DND-41 (cell line): ENCODE measurements around the gene KRTAP22-2.

Source experiments
- ATAC-seq: fragments of 200-7000 bp; cut with Tn5 transposase; 3 replicates; pipeline ENCODE4 v1.9.1; 2021; ENCODE audit warnings: low read depth; ENCODE audit not compliant: insufficient read depth
- DNase-seq: peaks from one replicate; pipeline ENCODE4 v3.0.0-alpha.2; 2020
- H2AFZ ChIP-seq: 2 replicates; pipeline ENCODE4 v1.6.0; 2012; ENCODE audit warnings: low read depth, low read length
- H3K27ac ChIP-seq: 2 replicates; pipeline ENCODE4 v1.5.1; 2012; ENCODE audit warnings: low read length, inconsistent platforms
- H3K27me3 ChIP-seq: fragments of 200-600 bp; sonication (generic); 2 replicates; pipeline ENCODE4 v1.6.0; 2012; ENCODE audit warnings: low read length, mild to moderate bottlenecking, inconsistent platforms; ENCODE audit not compliant: insufficient read depth, poor library complexity
- H3K36me3 ChIP-seq: 2 replicates; pipeline ENCODE4 v1.5.1; 2012; ENCODE audit warnings: low read length, inconsistent platforms; ENCODE audit not compliant: insufficient read depth
- H3K4me1 ChIP-seq: 2 replicates; pipeline ENCODE4 v1.5.1; 2012; ENCODE audit warnings: mild to moderate bottlenecking, low read length; ENCODE audit not compliant: insufficient read depth
- H3K4me2 ChIP-seq: 2 replicates; pipeline ENCODE4 v1.6.0; 2012; ENCODE audit warnings: mild to moderate bottlenecking, moderate library complexity, low read length, inconsistent platforms; ENCODE audit not compliant: insufficient read depth
- H3K4me3 ChIP-seq, 2 experiments: fragments of 200-600 bp in 1 of 2; shearing (Covaris generic) in 1 of 2; 2 replicates each; pipeline ENCODE4 v1.5.1; 2012 to 2016; ENCODE audit warnings: inconsistent platforms in 2 of 2, low read length in 2 of 2, mild to moderate bottlenecking in 2 of 2, low read depth in 1 of 2, moderate library complexity in 1 of 2
- H3K79me2 ChIP-seq: 2 replicates; pipeline ENCODE4 v1.6.0; 2012; ENCODE audit warnings: low read length, inconsistent platforms; ENCODE audit not compliant: insufficient read depth
- H3K9ac ChIP-seq: 2 replicates; pipeline ENCODE4 v1.6.0; 2012; ENCODE audit warnings: low read depth, mild to moderate bottlenecking, inconsistent platforms, low read length, moderate library complexity
- H3K9me3 ChIP-seq: 2 replicates; pipeline ENCODE4 v1.5.1; 2012; ENCODE audit warnings: low read length, moderate library complexity, mild to moderate bottlenecking, inconsistent platforms; ENCODE audit not compliant: insufficient read depth, severe bottlenecking
- H4K20me1 ChIP-seq: 2 replicates; pipeline ENCODE4 v1.6.0; 2012; ENCODE audit warnings: low read length; ENCODE audit not compliant: insufficient read depth
- EZH2 ChIP-seq: IDR thresholded peaks from 3 replicates; pipeline ENCODE4 v1.6.1; 2012; ENCODE audit warnings: borderline replicate concordance, low read depth, mild to moderate bottlenecking, moderate library complexity, low read length, inconsistent platforms; ENCODE audit not compliant: severe bottlenecking
- TF ChIP-seq, protein P1 (sequence below): IDR thresholded peaks from 2 replicates; pipeline ENCODE4 v1.5.1; 2012; ENCODE audit warnings: borderline replicate concordance, low read length, moderate library complexity, mild to moderate bottlenecking; ENCODE audit not compliant: poor library complexity, severe bottlenecking; ENCODE audit errors: extremely low read depth

The KRTAP22-2 gene

DNA sequence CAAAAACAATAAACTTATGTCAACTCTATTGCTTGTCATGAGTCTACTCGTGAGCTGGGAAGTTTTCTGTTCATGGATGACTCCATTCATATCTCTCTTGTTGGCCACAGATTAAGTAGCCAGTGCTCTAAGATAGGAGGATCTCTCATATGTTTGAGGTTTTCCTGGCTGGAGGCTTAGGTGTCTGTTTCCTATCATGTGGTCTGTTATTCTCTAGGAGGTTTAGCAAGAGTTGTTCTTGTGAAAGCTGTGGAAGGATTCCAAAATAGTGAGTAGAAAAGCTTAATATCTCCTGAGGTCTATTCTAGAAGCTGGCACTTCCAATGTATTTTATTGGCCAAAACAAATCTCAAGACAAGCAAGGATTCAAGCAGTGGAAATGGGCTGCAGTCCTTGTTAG is 39.0 kb upstream of the KRTAP22-2 start:
- Histone ChIP-seq H3K4me3 (no peak overlapping the region), H3K27me3 (no peaks in the 10 kb centered on the region), H3K4me2 (no peak overlapping the region), H2AFZ (no peak overlapping the region), H3K9me3 (no peaks in the 10 kb centered on the region), H3K27ac (no peak overlapping the region), H3K79me2 (no peaks in the 10 kb centered on the region), H3K9ac (no peak overlapping the region), H3K36me3 (no peaks in the 10 kb centered on the region), H4K20me1 (no peaks in the 10 kb centered on the region), H3K4me1 (no peaks in the 10 kb centered on the region)
- TF ChIP-seq, protein P1, sequence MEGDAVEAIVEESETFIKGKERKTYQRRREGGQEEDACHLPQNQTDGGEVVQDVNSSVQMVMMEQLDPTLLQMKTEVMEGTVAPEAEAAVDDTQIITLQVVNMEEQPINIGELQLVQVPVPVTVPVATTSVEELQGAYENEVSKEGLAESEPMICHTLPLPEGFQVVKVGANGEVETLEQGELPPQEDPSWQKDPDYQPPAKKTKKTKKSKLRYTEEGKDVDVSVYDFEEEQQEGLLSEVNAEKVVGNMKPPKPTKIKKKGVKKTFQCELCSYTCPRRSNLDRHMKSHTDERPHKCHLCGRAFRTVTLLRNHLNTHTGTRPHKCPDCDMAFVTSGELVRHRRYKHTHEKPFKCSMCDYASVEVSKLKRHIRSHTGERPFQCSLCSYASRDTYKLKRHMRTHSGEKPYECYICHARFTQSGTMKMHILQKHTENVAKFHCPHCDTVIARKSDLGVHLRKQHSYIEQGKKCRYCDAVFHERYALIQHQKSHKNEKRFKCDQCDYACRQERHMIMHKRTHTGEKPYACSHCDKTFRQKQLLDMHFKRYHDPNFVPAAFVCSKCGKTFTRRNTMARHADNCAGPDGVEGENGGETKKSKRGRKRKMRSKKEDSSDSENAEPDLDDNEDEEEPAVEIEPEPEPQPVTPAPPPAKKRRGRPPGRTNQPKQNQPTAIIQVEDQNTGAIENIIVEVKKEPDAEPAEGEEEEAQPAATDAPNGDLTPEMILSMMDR: no peak
- no peak for TF ChIP-seq EZH2
- DNase-seq: no peak
- no peak for ATAC-seq

DNA sequence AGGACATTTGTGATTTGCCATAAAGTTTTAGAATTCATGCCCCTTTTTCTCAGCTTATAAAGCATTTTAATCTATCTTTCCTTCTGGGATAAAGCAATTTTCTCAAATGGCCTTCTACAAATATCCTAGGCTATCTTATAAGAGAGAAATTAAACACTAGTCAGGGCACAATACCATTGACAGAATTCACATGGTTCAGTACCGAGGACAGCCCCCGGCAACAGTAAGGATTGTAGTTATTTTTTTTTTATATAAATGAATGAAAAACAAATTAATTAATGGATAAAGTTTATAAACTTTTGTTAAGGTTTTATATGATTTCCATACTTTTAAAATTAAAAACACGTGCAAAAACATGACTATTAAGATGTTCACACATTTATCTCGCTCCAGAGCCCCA is 37.9 kb upstream of the KRTAP22-2 start:
- Histone ChIP-seq H3K4me3 (no peak overlapping the region), H3K36me3 (no peaks in the 10 kb centered on the region), H3K4me1 (no peaks in the 10 kb centered on the region), H3K79me2 (no peaks in the 10 kb centered on the region), H2AFZ (no peak overlapping the region), H3K27me3 (no peaks in the 10 kb centered on the region), H3K4me2 (no peak overlapping the region), H3K9ac (no peak overlapping the region), H3K27ac (no peak overlapping the region), H4K20me1 (no peaks in the 10 kb centered on the region), H3K9me3 (no peaks in the 10 kb centered on the region)
- no peak for ATAC-seq
- DNase-seq: no peak
- TF ChIP-seq EZH2: no peak
- TF ChIP-seq, protein P1: no peak

DNA sequence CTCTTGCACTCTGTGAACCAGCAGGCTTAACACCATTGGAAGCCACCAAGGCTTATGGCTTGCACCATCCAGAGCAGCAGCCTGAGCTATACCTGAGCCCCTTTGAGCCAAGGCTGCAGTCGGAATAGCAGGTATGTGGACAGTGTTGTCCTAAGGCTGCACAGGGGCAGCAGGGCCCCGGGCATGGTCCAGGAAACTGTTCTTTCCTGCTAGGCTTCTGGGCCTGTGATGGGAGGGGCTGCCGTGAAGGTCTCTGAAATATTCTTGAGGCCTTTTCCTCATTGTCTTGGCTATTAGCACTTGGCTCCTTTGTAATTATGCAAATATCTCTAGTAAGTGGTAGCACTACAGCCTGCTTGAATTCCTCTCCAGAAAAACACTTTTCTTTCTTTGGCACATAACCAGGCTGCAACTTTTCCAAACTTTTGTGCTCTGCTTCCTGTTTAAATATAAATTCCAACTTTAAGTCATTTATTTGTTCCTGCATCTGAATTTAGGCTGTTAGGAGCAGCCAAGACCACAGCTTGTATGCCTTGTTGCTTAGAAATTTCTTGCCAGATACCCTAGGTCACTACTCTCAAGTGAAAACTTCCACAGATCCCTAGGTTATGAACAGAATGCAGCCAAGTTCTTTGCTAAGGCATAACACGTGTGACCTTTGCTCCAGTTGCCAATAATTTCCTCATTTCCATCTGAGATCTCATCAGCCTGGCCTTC is 35.4 kb upstream of the KRTAP22-2 start:
- Histone ChIP-seq H3K36me3 (no peaks in the 10 kb centered on the region), H3K9me3 (no peaks in the 10 kb centered on the region), H4K20me1 (no peaks in the 10 kb centered on the region), H3K79me2 (no peaks in the 10 kb centered on the region), H3K9ac (no peak overlapping the region), H3K4me2 (no peak overlapping the region), H3K4me1 (no peaks in the 10 kb centered on the region), H3K4me3 (no peak overlapping the region), H3K27ac (no peak overlapping the region), H2AFZ (no peak overlapping the region), H3K27me3 (no peaks in the 10 kb centered on the region)
- no peak for ATAC-seq
- TF ChIP-seq, protein P1: no peak
- TF ChIP-seq EZH2: no peak
- DNase-seq: no peak
